Measurements from ENCODE around the gene TREML4. TPM values are rescaled to one million over a fixed set of nuclear protein-coding genes. Genes with fewer than 3 reads are reported as not detected.

Gene TREML4
- total RNA-seq, 1 donor from 2014 or later, result not detected

GRCh38 chr6:41252401-41253169 lies 24.4 kb downstream of the TREML4 start:
- DNase-seq (ENCODE audit: low read depth, low spot score), result no peak

GRCh38 chr6:41255110-41255509 lies 27.0 kb downstream of the TREML4 start:
- DNase-seq (ENCODE audit: low read depth, low spot score), result no peak

- DNase-seq (ENCODE audit: low read depth, low spot score), result no peak
Measured at GRCh38 chr6:41255638-41256246, 27.6 kb downstream of the TREML4 start.

GRCh38 chr6:41256383-41256782 lies 28.2 kb downstream of the TREML4 start:
- DNase-seq (ENCODE audit: low read depth, low spot score), result no peak

- no peak for DNase-seq (ENCODE audit: low read depth, low spot score)
Measured at GRCh38 chr6:41257369-41258195, 29.4 kb downstream of the TREML4 start.

GRCh38 chr6:41258196-41258493 lies 30.0 kb downstream of the TREML4 start:
- DNase-seq (ENCODE audit: low read depth, low spot score), result no peak

- no peak for DNase-seq (ENCODE audit: low read depth, low spot score)
Measured at GRCh38 chr6:41262401-41262800, 34.3 kb downstream of the TREML4 start.

- DNase-seq (ENCODE audit: low read depth, low spot score), result no peak
Measured at GRCh38 chr6:41263267-41263666, 35.1 kb downstream of the TREML4 start.

GRCh38 chr6:41266541-41266940 lies 38.4 kb downstream of the TREML4 start:
- no peak for DNase-seq (ENCODE audit: low read depth, low spot score)

GRCh38 chr6:41268478-41268877 lies 40.3 kb downstream of the TREML4 start:
- DNase-seq (ENCODE audit: low read depth, low spot score), result no peak

- no peak for DNase-seq (ENCODE audit: low read depth, low spot score)
Measured at GRCh38 chr6:41269166-41269565, 41.0 kb downstream of the TREML4 start.

GRCh38 chr6:41269716-41270115 lies 41.6 kb downstream of the TREML4 start:
- no peak for DNase-seq (ENCODE audit: low read depth, low spot score)

GRCh38 chr6:41271901-41272395 lies 43.8 kb downstream of the TREML4 start:
- no peak for DNase-seq (ENCODE audit: low read depth, low spot score)

- no peak for DNase-seq (ENCODE audit: low read depth, low spot score)
Measured at GRCh38 chr6:41272591-41273240, 44.6 kb downstream of the TREML4 start.

GRCh38 chr6:41273714-41274113 lies 45.6 kb downstream of the TREML4 start:
- DNase-seq (ENCODE audit: low read depth, low spot score), result no peak

GRCh38 chr6:41274256-41274655 lies 46.1 kb downstream of the TREML4 start:
- DNase-seq (ENCODE audit: low read depth, low spot score), result no peak

- DNase-seq (ENCODE audit: low read depth, low spot score), result no peak
Measured at GRCh38 chr6:41275489-41275888, 47.3 kb downstream of the TREML4 start.

- DNase-seq (ENCODE audit: low read depth, low spot score), result no peak
Measured at GRCh38 chr6:41277605-41278004, 49.5 kb downstream of the TREML4 start.

GRCh38 chr6:41278699-41279405 lies 50.7 kb downstream of the TREML4 start:
- no peak for DNase-seq (ENCODE audit: low read depth, low spot score)

- no peak for DNase-seq (ENCODE audit: low read depth, low spot score)
Measured at GRCh38 chr6:41280381-41281057, 52.4 kb downstream of the TREML4 start.

GRCh38 chr6:41283600-41283999 lies 55.5 kb downstream of the TREML4 start:
- DNase-seq (ENCODE audit: low read depth, low spot score), result no peak
